Spinal cord (tissue), 10 donors: ENCODE measurements around the gene ALKBH7. TPM values are rescaled to one million over a fixed set of nuclear protein-coding genes. Genes with fewer than 3 reads are reported as not detected.
"Not testable (repeated sequence)": the region's sequence is repeated elsewhere in the genome, so short reads cannot be mapped to it uniquely, and the experiment has no call there.

ENCODE experiments used
- DNase-seq, 6 donors: peaks; one replicate each; pipeline versions ENCODE4 v3.0.0 to v3.0.0-alpha.2; 2013 to 2015; ENCODE audit warnings: low spot score in 6 of 6, low read depth in 4 of 6
- H3K27ac ChIP-seq: one replicate; pipeline ENCODE4 v1.5.1; 2013; ENCODE audit warnings: low read depth, low read length, control low read depth
- H3K27me3 ChIP-seq: one replicate; pipeline ENCODE4 v1.6.1; 2013; ENCODE audit warnings: low read length; ENCODE audit not compliant: control insufficient read depth, insufficient read depth
- H3K36me3 ChIP-seq: one replicate; pipeline ENCODE4 v1.6.1; 2013; ENCODE audit warnings: low read length; ENCODE audit not compliant: control insufficient read depth, insufficient read depth
- H3K4me1 ChIP-seq: one replicate; pipeline ENCODE4 v1.6.1; 2013; ENCODE audit warnings: low read length; ENCODE audit not compliant: control insufficient read depth, insufficient read depth
- H3K4me3 ChIP-seq: one replicate; pipeline ENCODE4 v1.5.1; 2013; ENCODE audit warnings: low read depth, low read length, control low read depth
- H3K9me3 ChIP-seq: one replicate; pipeline ENCODE4 v1.6.1; 2013; ENCODE audit warnings: low read length; ENCODE audit not compliant: control insufficient read depth, insufficient read depth
- WGBS: methylation state at CpG from one replicate; pipeline ENCODE4 v1.1.5; 2013; ENCODE audit warnings: missing lambda C conversion rate; ENCODE audit not compliant: insufficient coverage; 5-methylcytosine and 5-hydroxymethylcytosine counted together
- polyA plus RNA-seq, 2 donors: library from polyadenylated mRNA; unstranded; fragments of 120-200 nt; gene quantifications; one replicate each; pipeline ENCODE4 v1.2.1, GENCODE V29; 2013; ENCODE audit not compliant: insufficient read length in 2 of 2
- total RNA-seq, 2 donors: library from RNA; depleted of rRNA in 1 of 2; stranded (reverse); fragments of 120-200 nt in 1 of 2; fragments of >200 nt in 1 of 2; gene quantifications; one replicate each; pipeline versions ENCODE4 v1.2.3 to v1.2.4, GENCODE V29; 2013 to 2014
- donor health status: healthy.

Gene ALKBH7
- total and polyA plus RNA-seq, 4 donors: 25.8 to 85.6 (median 78.2) TPM

DNA sequence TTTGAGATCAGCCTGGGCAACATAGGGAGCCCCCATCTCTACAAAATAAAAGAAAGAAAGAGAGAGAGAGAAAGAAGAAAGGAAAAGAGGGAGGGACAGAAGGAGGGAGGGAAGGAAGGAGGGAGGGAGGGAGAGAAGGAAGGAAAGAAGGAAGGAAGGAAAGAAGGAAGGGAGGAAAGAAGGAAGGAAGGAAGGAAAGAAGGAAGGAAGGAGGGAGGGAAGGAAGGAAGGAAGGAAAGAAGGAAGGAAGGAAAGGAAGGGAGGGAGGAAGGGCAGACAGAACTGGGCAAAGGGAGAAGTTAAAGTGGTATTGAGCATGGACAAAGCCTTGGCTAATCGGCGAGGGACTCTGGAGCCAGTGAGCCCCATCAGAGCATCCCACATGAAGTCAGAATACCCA, 23.3 kb upstream of the ALKBH7 start:
- H3K9me3 ChIP-seq, H3K27ac ChIP-seq, H3K4me1 ChIP-seq, H3K27me3 ChIP-seq, H3K36me3 ChIP-seq, H3K4me3 ChIP-seq, DNase-seq: not testable (repeated sequence)
- WGBS: no CpG with 5 or more reads among the region's 2 CpGs

DNA sequence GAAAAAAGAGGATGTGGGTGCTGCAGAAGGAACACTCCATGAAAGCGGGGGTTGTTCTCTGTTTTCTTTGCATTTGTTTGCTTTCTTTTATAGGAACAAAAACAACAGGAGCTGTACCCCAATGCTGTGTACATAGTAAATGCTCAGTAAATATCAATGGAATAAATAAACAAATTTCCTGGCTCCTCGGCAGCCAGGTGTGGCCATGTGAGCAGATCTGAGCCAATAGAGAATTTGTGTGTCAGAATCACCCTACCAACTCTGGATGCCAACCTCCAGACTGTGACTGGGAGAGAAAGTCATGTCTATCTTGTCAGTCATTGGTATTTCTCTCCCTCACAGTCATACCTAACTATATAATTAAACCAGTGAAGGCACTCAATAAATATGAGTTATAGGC, 21.9 kb upstream of the ALKBH7 start:
- Histone ChIP-seq H3K4me3 (no peak overlapping the region), H3K9me3 (no peaks in the 10 kb centered on the region), H3K27ac (no peak overlapping the region), H3K4me1 (no peaks in the 10 kb centered on the region), H3K27me3 (peaks cover 2% of the 10 kb centered on the region), H3K36me3 (no peaks in the 10 kb centered on the region)
- no CpG with 5 or more reads among the region's 2 CpGs for WGBS
- DNase-seq: no peak

DNA sequence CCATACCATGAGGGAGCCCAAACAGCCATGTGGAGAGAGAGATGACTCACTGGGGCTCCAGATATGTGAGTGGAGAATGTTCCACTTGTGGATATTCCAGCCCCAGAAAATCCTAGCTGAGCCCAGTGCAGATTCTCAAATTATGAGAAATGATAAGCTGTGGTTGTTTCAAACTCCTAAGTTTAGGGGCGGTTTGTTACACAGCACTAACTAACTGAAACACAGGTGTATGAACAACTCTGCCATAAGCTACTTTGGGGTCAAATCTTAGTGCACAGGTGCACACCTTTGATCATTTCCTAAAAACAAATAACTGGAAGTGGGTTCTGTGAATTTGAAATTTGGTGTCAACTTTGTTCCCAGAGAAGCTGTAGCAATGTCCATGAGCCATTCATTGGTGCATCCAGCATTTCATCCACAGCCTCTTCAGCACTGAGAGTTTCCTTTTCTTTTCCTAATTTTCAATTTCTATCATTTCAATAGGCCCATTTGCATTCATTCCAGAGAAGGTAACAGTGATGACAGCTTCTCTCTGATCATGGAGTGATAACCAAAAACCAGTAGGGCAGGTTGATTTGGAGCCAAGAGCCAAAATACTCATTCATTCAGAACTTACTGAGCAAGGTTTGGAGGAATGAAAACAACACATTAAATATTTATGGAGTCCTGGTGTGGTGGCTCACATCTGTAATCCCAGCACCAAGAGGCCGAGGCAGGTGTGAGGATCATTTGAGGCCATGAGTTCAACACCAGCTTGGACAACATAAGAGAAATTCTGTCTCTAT, 20.0 kb upstream of the ALKBH7 start:
- Histone ChIP-seq H3K27me3 (peaks cover 2% of the 10 kb centered on the region), H3K4me1 (no peaks in the 10 kb centered on the region), H3K9me3 (no peaks in the 10 kb centered on the region), H3K4me3 (no peak overlapping the region), H3K36me3 (no peaks in the 10 kb centered on the region), H3K27ac (no peak overlapping the region)
- DNase-seq: no peak
- no CpG with 5 or more reads among the region's 2 CpGs for WGBS

DNA sequence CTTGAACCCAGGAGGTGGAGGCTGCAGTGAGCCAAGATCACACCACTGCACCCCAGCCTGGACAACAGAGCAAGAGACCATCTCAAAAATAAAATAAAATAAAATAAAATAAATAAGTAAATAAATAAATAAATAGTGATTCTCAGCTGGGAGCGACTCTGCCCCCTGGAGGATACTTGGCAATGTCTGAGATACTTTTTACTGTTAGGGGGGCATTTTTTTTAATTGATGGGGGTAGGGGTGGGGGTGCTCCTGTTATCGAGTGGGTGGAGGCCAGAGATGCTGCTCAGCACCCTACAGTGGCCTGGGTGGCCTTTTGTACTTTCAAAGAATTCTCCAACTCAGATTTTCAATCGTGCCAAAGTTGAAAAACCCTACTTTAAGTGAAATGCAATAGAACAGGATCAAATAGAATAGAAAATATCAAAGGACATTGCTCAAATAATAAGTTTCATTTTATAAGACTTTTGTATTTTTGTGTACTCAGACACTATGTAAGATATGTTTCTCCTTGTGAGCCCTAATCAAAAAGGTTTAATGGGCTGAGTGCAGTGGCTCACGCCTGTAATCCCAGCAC, 18.4 kb upstream of the ALKBH7 start:
- H3K9me3 ChIP-seq: no peaks in the 10 kb centered on the region
- DNase-seq: no peak
- H3K36me3 ChIP-seq: no peaks in the 10 kb centered on the region
- H3K4me1 ChIP-seq: no peaks in the 10 kb centered on the region
- no peak overlapping the region for H3K27ac ChIP-seq
- no CpG with 5 or more reads among the region's 4 CpGs for WGBS
- no peak overlapping the region for H3K4me3 ChIP-seq
- peaks cover 2% of the 10 kb centered on the region for H3K27me3 ChIP-seq

DNA sequence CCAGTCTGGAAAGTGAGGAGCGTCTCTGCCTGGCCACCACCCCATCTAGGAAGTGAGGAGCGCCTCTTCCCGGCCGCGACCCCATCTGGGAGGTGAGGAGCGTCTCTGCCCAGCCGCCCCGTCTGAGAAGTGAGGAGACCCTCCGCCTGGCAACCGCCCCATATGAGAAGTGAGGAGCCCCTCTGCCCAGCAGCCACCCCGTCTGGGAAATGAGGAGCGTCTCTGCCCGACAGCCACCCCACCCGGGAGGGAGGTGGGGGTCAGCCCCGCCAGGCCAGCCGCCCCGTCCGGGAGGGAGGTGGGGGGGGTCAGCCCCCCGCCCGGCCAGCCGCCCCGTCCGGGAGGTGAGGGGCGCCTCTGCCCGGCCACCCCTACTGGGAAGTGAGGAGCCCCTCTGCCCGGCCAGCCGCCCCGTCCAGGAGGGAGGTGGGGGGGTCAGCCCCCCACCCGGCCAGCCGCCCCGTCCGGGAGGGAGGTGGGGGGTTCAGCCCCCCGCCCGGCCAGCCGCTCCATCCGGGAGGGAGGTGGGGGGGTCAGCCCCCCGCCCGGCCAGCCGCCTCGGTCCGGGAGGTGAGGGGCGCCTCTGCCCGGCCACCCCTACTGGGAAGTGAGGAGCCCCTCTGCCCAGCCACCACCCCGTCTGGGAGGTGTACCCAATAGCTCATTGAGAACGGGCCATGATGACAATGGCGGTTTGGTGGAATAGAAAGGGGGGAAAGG, 17.1 kb upstream of the ALKBH7 start:
- H3K4me1 ChIP-seq, DNase-seq, H3K27ac ChIP-seq, H3K27me3 ChIP-seq, H3K36me3 ChIP-seq, H3K4me3 ChIP-seq, H3K9me3 ChIP-seq: not testable (repeated sequence)
- 97% methylated on average over 10 of the region's 46 CpGs for WGBS

DNA sequence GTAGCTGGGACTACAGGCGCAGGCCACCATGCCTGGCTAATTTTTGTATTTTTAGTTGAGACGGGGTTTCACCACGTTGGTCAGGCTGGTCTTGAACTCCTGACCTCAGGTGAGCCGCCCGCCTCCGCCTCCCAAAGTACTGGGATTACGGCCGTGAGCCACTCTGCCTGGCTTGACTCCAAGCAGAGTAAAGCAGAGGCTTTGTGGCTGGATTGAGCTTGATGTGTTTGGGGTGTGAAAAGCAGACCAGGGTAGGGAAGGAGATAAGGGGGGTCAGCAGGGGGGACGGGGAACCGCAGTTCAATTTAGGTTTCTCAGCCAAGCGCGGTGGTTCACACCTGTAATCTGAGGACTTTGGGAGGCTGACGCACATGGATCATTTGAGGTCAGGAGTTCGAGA, 15.4 kb upstream of the ALKBH7 start:
- H3K36me3 ChIP-seq: no peaks in the 10 kb centered on the region
- DNase-seq: no peak
- H3K27me3 ChIP-seq: no peaks in the 10 kb centered on the region
- WGBS: 77% methylated on average over 12 of the region's 14 CpGs
- peaks cover 7% of the 10 kb centered on the region for H3K4me1 ChIP-seq
- H3K27ac ChIP-seq: no peak overlapping the region
- H3K9me3 ChIP-seq: no peaks in the 10 kb centered on the region
- no peak overlapping the region for H3K4me3 ChIP-seq

DNA sequence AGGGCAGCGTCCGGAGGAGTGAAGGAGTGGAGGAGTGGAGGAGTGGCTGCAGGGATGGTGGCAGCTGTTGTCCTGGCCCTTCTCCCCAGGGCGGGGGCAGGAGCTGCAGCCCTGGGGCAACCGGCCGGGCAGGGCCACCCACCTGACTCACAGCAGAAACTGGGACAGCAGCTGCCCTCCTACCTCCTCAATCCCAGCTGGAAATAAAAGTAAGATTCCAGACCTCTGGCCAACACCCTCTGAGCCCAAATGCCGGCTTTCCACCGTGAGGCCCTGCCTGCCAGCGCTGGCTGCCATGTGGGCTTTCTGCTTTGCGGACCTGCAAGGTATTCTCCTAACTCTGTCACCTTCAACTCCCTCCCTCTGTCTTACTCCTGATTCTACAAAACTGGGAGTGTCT, 14.6 kb upstream of the ALKBH7 start:
- Histone ChIP-seq H3K27me3 (no peaks in the 10 kb centered on the region), H3K4me3 (no peak overlapping the region), H3K4me1 (peaks cover 14% of the 10 kb centered on the region), H3K9me3 (no peaks in the 10 kb centered on the region), H3K27ac (no peak overlapping the region), H3K36me3 (no peaks in the 10 kb centered on the region)
- no peak for DNase-seq
- WGBS: 59% methylated on average over 7 of the region's 9 CpGs

DNA sequence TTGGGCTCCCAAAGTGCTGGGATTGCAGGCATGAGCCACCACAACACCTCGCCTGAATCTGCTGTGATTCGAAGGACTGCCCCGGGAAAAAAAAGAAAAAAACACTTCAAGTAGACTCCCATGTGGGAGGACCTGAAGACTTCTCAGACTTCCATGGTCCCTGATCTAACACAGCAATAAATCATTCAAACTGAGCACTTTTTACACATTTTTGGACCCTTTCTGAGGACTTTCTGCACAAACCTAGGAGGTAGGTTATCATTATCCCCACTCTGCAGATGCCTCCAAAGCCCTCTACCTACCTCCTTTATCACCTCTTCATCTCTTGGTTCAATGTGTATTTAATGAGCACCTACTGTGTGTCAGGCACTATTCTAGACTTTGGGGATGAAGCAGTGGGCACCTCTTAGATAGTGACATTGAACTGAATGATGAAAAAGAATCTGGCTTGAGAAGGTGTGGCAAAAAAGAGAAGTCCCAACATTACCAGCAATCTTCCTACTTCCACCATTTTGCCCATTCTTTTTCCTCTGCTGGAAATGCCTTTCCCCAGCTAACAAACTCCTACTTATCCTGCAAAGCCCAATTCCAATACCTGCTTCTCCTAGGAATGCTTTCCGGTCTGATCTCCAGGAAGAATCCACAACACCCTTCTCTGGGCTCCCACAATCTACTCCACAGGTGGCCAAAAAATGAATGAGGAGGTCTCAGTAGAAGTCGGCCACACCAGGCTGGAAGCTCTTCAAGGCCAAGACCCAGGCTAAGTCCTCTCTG, 12.8 kb upstream of the ALKBH7 start:
- 82% methylated on average over 5 of the region's 5 CpGs for WGBS
- Histone ChIP-seq H3K4me3 (no peak overlapping the region), H3K4me1 (peaks cover 14% of the 10 kb centered on the region), H3K27ac (no peak overlapping the region), H3K36me3 (peaks cover 7% of the 10 kb centered on the region), H3K27me3 (no peaks in the 10 kb centered on the region), H3K9me3 (no peaks in the 10 kb centered on the region)
- DNase-seq: no peak

DNA sequence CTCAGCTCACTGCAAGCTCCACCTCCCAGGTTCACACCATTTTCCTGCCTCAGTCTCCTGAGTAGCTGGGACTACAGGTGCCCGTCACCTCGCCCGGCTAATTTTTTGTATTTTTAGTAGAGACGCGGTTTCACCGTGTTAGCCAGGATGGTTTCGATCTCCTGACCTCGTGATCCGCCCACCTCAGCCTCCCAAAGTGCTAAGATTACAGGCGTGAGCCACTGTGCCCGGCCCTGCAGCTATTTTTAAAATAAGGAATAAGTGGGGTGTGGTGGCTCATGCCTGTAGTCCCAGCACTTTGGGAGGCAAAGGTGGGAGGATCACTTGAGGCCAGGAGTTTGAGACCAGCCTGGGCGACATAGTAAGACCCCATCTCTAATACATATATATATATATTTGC, 12.1 kb upstream of the ALKBH7 start:
- WGBS: no CpG with 5 or more reads among the region's 12 CpGs
- DNase-seq, H3K27ac ChIP-seq, H3K27me3 ChIP-seq, H3K9me3 ChIP-seq, H3K4me3 ChIP-seq: not testable (repeated sequence)
- Histone ChIP-seq H3K4me1 (peaks cover 14% of the 10 kb centered on the region), H3K36me3 (peaks cover 14% of the 10 kb centered on the region)
